D341Med (cell line): Measurements from ENCODE around the gene PCNA.

Source experiments
- DNase-seq: peaks from one replicate; pipeline ENCODE4 v3.0.0; 2012; ENCODE audit warnings: low spot score

Gene PCNA

DNA sequence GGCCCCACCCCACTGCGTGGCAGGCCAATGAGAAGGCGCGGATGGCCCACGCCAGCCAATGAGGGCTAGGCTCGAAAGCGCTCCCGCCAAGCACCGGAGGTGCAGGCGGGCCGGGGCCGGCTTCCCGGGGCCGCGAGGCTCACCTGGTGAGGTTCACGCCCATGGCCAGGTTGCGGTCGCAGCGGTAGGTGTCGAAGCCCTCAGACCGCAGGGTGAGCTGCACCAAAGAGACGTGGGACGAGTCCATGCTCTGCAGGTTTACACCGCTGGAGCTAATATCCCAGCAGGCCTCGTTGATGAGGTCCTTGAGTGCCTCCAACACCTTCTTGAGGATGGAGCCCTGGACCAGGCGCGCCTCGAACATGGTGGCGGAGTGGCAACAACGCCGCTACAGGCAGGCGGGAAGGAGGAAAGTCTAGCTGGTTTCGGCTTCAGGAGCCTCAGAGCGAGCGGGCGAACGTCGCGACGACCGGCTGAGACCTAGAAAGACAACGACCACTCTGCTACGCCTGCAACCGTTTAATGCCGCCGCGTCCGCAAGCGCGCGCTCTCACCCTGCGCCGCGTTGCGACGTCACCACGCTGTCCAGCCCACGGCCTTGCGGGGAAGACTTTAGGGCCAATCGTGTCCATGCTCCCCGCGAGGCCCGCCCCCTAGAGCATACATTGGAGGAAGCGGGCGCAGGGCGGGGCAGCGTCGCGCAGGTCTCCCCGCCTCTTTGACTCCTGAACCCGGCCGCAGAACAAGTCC, at the start of gene PCNA:
Gene PCNA (minus strand): TSS at position 524 of the 750 bp plus-strand sequence. CDS start 160 bp downstream, at position 364.
- peak; percentile 95 for DNase-seq

DNA sequence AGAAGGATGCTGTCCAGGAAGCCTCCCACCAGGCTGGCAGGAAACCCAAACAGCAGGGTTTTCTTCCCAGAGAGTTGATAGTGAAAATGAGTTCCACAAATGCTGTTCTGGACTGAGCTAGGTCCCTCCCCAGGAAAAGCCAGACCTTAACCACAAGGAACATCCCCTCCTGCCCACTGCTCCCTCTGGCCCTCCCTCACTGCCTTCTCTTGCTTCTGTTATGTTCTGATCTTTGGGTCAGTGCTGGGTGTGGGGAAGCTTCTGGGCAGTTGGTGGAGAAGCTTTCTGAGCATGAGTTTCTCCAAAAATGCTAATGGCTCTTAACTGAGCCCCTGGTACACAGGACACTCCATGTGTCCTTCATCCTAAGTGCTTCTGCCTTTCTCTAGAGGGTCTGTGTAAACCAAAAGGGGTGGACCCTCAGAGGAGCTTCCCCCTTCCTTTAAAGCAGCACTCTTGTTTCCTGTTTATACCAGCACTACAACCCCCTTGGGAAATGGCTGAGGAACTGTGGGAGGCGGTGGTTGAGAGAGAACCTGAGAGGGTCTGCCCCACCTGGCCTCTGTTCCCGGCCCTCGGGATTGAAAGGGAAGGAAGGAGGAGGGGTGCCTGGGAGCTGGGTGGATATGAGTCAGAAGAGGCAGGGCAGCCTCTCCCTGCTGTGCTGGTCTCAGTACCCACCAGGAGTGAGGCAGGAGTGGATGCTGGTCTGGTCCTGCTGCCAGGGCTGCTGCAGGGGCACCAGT, 49.1 kb upstream of the PCNA start:
- DNase-seq = no peak

DNA sequence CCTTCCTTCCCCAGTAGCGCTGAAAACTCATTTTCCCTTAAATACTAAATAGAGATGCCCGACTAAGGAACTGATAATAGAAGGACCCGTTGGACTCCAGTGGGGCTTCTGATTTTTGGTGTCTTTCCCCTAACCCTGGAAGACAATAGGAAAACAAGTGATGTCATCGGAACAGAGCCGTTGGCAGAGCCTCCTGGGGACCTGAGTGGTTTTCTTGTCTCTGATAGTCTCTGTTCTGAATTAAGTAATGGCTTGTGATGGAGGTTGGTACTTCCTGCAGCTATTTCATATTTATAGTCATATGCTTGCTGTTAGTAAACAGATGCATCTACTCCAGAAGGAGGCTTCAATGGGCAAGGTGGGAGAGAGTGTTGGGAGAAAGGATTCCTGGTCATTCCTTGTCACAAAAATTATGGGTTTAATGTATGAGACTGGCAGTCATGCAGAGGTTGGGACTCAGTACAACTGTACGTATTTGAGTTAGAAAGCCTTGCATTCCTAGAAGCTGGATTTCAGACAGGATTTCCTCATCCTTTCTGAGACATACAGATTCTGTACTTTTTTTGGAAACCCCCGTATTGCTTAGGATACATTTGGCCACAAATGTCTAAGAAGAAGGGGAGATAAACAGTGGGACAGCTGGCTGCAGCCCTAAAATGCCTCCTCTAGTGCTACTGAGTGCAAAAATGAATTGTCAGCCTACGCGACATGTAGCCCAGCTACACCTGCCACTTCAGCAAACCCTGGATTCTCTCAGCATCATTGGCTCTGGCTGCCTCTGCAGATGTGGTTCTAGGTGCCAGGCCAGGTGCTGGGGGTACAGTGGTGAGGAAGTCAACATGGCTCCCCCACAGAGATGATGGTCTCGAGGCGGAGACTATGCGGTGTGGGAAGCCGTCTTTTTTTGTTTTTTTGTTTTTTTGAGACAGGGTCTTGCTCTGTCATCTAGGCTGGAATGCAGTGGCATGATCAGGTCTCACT, 45.2 kb upstream of the PCNA start:
- DNase-seq = no peak

DNA sequence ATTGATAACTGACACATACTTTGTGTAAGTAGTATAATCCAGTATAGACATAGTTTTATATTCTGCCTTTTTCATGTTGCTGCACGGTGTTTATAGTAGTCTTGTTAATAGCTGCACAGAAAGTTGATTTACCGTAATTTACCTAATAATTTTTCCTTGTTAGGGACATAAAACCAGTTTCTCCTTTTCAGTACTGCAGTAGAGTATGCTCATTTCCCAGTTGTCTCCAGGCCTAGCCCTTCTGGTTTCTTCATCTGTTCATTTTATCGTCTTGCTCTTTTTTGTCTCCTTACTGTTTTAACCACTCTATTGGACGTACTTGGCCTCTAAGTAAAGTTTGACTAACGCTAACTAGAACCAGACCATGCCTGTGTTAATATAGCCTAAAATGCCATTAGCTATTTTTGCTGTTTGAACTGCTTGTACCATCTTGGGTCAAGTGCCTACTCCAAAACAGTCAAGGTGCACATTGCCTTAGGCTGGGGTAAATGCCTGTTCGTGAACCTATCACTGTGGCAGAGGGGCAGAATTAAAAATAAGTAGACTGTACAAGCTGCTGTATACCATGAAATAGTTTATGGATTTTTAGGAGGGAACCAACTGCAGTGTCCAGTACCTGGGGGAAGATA, 41.9 kb upstream of the PCNA start:
- no peak for DNase-seq

DNA sequence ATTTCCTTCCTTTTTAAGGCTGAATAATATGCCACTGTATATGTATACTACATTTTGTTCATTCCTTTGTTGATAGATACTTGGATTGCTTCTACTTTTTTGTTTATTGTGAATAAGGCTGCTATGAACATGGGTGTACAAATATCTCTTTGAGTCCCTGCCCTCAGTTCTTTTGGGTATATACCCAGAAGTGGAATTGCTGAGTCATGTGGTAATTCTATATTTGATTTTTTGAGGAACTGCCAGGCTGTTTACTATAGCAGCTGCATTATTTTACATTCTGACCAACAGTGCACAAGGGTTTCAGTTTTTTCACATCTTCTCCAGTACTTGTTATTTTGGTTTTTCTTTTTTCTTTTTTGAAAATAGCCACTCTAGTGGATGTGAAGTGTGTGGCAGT, 41.1 kb upstream of the PCNA start:
- no peak for DNase-seq

DNA sequence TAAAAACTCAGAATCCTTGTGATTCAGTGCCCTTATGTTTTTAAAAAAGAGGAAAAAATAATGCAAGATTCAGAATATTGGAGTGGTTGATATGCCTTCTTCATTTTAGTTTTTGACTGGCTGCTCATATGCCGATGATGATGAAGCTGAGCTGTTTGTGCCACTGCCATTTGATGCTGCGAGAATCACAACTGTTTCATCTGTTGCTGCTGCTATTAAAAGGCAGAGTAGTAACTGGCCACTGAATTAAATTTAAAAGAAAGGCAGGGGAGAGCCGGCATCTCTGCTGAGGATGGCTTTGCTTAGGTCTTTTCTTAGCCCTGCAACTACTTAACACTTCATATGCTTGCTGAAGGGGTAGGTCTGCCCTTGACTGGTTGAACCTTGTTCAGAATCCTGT, 40.2 kb upstream of the PCNA start:
- DNase-seq = no peak

DNA sequence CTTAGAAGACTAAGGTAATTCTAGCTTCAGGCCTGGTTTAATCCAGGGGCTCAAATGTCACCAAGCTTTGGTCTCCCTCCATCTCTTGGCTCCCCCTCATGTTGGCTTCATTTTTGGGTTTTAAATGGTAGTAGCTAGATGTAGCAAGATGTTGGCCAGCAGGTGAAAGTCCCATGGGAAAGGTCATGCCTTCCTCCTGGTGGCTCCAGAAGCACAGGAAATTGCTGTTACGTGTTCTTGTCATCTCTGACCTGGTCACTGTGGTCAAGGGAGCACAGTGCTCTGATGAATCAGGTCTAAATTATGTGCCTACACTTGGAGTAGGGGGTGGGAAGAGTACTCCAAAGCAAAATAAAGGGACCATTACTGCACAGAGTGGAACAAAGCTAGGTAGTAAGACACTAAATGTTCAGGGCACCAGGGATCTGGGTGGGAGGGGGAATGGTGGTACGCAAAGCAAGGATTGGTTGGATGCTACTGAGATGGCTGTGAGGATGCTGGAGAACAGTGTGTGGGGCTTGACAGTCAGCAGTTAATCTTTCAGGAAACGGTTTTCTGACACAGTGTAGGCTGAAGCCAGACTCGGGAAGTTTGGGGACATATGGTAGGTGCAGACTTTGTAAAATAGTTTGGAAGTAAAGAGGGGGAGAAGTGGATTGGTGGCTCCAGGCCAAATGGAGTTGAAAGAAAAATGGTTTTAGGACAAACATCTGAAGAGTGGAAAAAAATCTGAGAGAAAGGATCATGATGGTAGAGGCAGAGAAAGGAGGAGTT, 37.1 kb upstream of the PCNA start:
- DNase-seq = no peak

DNA sequence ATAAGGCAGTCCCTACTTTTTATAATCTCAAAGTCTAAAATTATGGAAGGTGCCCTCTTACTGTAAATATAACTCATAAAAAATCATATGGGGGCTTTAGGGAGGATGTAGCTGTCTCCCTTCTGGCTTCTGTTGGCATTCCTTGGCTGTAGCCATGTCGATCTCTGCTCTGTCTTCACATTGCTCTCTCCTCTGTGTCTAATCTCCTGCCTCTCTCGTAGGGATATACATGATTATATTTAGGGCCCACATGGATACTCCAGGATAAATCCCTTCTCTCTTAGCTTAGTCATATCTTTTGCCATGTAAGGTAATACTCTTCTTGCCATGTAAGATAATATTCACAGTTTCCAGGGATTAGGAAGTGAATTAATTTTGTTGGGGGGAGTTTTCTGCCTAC, 35.6 kb upstream of the PCNA start:
- DNase-seq = no peak

DNA sequence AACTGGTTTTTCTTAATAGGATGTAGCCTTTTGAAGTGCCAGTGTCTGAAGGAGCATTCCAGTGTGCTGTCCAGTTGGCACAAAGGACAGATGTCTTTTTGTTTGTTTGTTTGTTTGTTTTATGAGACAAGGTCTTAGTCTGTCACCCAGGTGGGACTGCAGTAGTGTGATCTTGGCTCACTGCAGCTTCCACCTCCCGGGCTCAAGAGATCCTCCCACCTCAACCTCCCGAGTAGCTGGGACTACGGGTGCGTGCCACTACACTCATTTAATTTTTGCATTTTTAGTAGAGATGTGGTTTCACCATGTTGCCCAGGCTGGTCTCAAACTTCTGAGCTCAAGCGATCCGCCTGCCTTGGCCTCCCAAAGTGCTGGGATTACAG, 34.8 kb upstream of the PCNA start:
- no peak for DNase-seq

DNA sequence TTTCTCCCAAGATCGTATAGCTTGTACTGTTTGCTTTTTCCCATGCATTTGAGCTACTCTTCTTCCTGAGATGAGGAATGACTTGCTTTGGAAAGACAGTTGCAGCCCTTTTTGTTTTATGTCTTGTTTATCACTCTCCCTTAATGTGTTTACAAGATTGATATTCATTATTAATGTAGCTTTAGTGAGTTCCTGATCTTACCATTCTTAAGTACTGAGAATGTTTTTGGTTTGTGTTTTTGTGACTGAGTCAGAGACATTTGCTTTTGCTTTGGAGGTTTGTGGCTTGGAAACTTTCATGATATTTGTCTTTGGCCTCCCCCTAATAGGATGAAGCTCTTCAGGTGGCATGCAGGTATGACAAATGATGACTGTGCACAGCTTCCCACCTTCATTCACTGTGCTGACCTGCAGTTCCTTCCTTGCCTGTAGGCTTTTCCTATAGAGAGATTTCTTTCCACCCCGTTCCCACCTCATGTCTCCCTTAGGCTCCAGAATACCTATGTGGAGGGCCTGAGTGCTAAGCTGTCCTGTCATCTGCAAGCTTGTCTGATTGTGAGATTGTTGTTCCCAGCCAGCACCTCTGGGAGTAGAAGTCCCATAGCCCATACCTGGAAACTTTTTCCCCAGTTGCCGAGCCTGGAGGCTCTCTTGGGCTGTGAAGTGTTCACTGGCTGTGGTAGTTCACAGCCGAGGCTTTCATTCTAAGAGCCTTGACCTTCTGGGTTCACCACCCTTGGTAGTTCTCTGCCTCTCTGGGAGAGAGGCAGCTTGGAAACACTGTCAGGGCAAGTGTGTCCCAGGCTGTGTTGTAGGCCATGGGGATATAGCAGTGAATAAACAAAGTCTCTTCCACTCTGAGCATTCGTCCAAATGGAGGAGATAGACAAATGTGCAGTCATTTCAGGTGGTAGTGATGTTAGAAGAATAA, 34.1 kb upstream of the PCNA start:
- no peak for DNase-seq

DNA sequence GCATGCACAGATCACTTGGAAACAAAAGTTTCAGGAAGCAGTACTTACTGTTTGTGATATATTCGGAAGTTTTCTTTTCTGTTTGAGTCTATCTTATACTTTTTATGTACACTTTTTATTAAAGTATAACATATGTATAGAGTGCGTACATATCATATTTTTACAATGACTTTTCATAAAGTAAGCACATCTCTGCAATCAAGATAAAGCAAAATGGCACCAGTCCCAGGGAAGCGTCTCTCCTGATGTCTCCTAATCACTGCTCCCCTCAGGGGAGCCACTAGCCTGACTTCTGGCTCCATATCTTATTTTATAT, 33.4 kb upstream of the PCNA start:
- DNase-seq = no peak

DNA sequence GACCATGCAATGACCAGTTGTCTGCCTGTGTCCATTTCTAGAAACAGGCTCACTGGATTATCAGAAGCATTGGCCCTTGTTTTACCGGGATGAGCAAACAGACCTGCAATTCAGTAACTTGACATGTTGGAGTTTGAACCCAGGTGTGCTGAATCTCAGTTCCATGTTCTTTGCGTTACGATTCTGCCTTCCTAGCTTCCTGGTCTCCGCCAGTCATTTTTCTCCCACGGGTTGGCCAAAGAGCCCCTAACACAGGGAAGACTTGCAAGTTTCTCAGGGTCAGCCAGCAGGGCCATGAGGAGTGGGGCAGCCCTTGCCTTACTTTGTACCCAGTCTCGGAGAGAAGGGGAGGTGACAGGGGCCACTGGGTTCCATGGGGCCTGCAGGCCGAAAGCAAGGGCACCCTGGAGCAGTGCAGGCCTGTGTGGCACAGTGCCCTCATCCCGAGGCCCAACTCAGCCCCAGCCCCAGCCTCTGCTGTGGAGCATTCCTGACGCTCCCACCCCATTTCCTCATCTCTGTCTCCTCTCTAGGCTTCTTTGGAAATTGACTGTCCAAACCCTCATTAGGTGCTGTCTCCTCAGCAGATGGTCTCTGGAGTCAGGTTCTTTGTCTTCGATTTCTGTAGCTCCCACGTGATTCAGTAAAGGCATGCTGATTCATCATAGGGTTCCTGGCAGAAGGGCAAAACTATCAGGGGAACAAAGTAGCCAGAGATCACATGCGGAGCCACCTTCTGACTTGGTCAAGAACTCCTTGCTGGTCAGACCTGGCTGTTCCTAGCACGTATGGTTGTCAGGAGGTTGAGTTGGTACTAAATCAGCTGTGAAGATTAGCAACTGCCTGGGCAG, 30.7 kb upstream of the PCNA start:
- DNase-seq = no peak

DNA sequence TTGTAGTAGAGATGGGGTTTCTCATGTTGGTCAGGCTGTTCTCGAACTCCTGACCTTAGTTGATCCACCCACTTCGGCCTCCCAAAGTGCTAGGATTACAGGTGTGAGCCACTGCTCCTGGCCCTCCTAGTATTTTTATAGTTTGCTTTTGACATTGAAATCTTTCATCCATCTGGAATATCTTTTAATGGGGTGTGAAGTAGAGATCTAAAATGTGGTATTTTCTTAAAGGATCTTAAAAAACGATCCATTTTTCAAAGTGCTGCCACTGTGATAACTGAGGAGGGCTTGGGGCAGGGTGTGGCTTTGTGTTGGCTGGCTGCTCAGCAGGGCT, 30.1 kb upstream of the PCNA start:
- no peak for DNase-seq

DNA sequence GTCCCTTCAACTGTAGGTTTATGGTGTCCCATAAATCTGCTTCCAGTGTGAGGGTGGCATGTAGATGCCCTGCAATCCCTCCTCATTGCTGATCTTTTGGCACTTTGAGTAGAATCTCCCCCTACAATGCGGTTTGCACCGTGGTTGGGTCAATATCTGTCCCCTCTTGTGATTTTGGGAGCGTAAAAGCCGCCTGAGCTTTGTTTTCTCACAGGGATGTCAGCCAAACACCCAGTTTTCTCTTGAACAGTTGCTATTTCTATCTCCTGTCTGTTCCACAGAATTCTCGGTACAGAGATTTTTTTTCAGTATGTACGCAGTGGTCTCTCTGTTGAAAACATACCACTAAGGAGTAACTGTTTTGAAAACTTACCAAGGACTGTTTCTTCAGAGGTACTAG, 28.8 kb upstream of the PCNA start:
- DNase-seq = no peak

DNA sequence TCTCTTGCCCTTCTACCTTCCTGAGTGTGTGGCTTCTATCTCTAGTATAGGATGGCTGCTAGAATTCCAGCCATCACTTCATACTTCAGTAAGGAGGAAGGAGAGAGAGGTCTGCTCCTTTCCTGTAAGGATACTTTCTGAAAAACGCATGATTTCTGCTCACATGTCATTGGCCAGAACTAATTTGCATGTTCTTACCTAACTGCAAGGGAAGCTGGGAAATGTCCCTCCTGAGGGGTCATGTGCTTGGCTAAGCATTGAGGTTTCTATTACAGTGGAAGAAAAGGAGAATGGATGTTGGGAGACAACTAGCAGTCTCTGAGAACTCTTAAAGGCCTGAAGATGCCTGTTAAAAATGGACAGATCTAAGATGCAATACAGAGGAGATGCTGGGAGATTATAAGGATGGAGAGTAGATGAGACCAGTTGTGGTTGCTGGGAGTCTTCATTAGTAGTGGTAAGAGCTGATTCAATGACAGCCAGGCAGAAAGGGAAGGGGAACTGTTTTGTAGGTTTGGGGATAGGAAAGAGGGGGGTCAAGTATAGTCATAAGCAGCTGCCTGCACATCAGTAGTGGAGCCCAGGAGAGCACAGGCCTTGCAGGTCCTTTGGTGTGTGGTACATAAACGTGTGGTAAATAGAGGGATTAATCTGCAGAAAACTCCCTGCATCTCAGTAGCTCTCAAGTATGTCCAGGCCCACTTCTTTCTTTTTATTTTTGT, 27.3 kb upstream of the PCNA start:
- no peak for DNase-seq

DNA sequence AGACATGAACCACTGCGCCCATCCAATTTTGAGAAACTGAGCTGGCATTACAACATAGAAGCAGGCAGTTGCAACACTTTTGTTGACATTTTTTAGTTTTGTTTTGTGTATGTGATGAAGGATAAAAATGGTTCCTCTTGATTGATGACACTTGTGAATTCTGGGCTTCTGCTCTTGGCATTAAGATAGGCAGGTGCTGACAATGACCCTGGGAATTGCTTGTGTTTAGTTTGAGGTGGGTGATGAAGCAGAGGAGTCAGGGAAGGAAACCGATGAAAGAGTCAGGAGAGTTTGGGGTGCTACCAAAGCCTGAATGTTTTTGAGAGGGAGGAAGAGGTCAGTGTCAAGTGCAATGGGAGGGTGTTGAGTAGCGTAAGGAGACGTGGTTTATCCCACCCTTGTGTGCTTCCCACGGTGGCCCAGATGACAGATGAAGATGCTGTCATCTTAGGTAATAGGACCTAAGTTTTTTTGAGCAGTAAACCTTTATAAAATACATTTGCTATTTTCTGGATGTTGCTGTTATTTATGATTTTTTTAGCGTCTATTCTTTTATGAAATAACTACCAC, 26.4 kb upstream of the PCNA start:
- DNase-seq = no peak

DNA sequence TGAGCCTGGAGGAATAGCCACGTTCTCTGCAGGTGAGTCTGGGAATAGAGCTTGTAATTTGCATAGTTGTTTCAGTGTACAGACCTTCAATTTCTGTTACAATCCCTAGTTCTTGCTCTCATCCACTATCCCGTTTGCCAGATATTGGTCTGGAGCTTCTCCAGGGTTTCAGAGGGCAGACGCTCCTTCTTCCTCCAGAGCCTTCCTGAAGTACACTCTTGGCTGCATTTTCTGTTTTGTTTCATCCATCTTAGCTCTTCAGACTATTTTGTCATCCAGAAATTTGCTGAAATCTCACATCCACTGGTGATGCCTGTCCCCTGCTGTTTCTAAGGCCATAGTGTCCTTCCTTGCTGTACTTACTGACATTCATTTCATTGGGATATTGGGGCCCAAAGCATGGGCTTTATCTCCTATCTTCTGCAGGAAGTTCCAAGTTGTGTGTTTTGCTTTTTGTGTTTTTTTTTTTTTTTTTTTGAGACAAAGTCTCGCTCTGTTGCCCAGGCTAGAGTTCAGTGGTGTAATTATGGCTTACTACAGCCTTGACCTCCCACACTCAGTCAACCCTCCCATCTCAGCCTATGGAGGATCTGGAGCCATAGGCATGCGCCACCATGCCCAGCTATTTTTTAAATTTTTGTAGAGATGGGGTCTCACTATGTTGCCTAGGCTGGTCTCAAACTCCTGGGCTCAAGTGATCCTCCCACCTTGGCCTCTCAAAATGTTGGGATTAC, 25.8 kb upstream of the PCNA start:
- no peak for DNase-seq

DNA sequence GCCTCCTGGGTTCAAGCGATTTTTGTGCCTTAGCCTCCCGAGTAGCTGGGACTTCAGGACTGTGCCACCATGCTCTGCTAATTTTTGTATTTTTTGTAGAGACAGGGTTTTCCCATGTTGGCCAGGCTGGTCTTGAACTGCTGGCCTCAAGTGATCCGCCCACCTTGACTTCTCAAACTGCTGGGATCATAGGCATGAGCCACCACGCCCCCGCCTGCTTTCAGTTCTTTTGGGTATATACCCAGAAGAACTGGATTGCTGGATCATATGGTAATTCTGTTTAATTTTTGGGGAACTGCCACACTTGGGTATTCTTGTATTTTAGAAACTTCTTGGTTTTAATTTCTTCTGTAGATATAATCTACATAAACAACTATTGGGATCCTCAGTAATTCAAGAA, 24.1 kb upstream of the PCNA start:
- no peak for DNase-seq
